ENCODE results near the gene MRPS18B.
A peak's percentile ranks its signal among the peaks of the same experiment; 100 is the strongest.

MRPS18B gene

DNA sequence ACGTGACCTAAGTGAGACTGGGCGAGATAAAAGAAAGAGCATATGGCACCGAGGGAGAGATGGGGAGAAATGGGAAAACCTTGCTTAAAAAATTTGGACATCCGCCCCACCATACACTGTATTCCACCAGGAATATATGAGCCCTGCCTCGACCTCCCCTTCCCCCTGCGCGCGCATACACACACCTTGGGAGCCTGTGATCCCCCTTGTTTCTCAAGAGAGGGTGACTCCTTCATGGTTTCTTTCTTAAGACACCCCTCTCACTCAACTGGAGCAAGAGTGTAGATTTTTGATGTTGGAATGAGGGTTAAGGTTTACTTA is 45.9 kb upstream of the MRPS18B start:
- H3K9me3 Mint-ChIP-seq: no peaks in the 10 kb centered on the region
- TF ChIP-seq, protein P1, sequence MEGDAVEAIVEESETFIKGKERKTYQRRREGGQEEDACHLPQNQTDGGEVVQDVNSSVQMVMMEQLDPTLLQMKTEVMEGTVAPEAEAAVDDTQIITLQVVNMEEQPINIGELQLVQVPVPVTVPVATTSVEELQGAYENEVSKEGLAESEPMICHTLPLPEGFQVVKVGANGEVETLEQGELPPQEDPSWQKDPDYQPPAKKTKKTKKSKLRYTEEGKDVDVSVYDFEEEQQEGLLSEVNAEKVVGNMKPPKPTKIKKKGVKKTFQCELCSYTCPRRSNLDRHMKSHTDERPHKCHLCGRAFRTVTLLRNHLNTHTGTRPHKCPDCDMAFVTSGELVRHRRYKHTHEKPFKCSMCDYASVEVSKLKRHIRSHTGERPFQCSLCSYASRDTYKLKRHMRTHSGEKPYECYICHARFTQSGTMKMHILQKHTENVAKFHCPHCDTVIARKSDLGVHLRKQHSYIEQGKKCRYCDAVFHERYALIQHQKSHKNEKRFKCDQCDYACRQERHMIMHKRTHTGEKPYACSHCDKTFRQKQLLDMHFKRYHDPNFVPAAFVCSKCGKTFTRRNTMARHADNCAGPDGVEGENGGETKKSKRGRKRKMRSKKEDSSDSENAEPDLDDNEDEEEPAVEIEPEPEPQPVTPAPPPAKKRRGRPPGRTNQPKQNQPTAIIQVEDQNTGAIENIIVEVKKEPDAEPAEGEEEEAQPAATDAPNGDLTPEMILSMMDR (IDR thresholded peaks at IDR 0.05; ENCODE audit: unreplicated experiment in 3 of 3): no peak
- peaks cover 42% of the 10 kb centered on the region for H3K4me1 Mint-ChIP-seq
- peak overlapping the region; percentile 93 to 99 (median 97) for H3K4me3 Mint-ChIP-seq
- peaks cover 10% of the 10 kb centered on the region for H3K36me3 Mint-ChIP-seq (ENCODE audit: low read depth)
- peak overlapping the region; percentile 81 to 98 (median 94) for H3K27ac Mint-ChIP-seq
- no peaks in the 10 kb centered on the region for H3K27me3 Mint-ChIP-seq (ENCODE audit: low read depth)

DNA sequence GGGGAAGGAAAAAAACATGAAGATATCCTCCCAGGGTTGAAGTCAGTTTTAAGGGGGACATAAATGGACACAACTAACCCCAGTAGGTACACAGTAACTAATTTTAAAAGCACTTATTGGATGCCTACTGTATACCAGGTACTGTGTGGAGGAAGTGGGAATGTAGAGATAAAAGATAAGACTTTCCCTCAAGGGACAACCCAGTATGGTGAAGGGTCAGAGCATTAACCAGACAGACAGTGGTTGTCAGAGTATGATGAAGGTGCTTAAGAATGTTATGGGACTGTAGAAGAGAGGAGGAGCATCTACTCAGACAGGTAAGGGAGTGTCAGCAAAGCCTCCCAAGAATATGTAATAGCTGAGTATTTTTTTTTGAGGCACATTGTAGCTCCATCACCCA is 45.5 kb upstream of the MRPS18B start:
- Mint-ChIP-seq H3K4me3 (peak overlapping the region; percentile 93 to 99 (median 97)), H3K27ac (peak overlapping the region in 1 of 3 experiments; percentile 98), H3K27me3 (ENCODE audit: low read depth) (no peaks in the 10 kb centered on the region), H3K4me1 (peaks cover 42% of the 10 kb centered on the region), H3K36me3 (ENCODE audit: low read depth) (peaks cover 14% of the 10 kb centered on the region), H3K9me3 (no peaks in the 10 kb centered on the region)
- TF ChIP-seq, protein P1 (IDR thresholded peaks at IDR 0.05; ENCODE audit: unreplicated experiment in 3 of 3): no peak

DNA sequence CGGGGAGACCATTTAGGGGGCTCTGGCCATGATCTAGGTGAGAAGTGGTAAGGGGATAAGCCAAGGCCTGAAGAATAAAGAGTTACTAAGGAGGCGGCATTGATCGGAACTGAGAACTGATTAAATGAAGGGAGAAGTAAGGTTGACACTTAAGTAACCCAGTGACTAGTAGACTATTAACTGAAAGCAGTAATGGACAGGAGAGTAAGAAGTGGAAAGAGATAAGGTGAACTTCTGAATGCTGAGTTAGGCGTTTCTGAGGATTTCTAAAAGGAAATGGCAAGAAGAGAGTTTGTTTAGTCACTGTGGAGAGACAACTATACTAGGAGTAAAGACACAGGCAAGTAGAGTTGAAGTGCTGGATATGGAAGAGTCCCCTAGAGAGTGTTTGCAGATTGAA is 44.5 kb upstream of the MRPS18B start:
- peaks cover 24% of the 10 kb centered on the region for H3K36me3 Mint-ChIP-seq (ENCODE audit: low read depth)
- peak overlapping the region in 2 of 3 experiments; percentile 12 to 13 for H3K27ac Mint-ChIP-seq
- TF ChIP-seq, protein P1 (IDR thresholded peaks at IDR 0.05; ENCODE audit: unreplicated experiment in 3 of 3): no peak
- no peaks in the 10 kb centered on the region for H3K9me3 Mint-ChIP-seq
- H3K4me1 Mint-ChIP-seq: peaks cover 42% of the 10 kb centered on the region
- peak overlapping the region; percentile 7 to 97 (median 52) for H3K4me3 Mint-ChIP-seq
- H3K27me3 Mint-ChIP-seq (ENCODE audit: low read depth): no peaks in the 10 kb centered on the region

DNA sequence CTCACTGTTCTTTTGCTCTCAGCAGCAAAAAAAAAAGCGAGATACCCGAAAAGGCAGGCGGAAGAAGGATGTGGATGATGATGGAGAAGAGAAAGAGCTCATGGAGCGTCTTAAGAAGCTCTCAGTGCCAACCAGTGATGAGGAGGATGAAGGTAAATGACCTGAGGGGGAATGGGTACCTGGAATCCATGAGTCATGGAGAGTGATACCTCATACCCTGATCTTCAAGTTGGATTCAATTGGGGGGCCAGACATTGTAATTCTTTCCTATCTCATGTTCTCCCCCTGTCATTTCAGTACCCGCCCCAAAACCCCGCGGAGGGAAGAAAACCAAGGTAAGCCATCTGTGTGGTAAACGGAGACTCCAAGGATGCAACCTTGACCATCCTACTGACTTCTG is 39.6 kb upstream of the MRPS18B start:
- H3K4me3 Mint-ChIP-seq: no peak overlapping the region
- H3K9me3 Mint-ChIP-seq: no peaks in the 10 kb centered on the region
- peaks cover 67% of the 10 kb centered on the region for H3K36me3 Mint-ChIP-seq (ENCODE audit: low read depth)
- peaks cover 8% of the 10 kb centered on the region for H3K4me1 Mint-ChIP-seq
- H3K27me3 Mint-ChIP-seq (ENCODE audit: low read depth): no peaks in the 10 kb centered on the region
- TF ChIP-seq, protein P1 (IDR thresholded peaks at IDR 0.05; ENCODE audit: unreplicated experiment in 3 of 3): no peak
- H3K27ac Mint-ChIP-seq: no peak overlapping the region

DNA sequence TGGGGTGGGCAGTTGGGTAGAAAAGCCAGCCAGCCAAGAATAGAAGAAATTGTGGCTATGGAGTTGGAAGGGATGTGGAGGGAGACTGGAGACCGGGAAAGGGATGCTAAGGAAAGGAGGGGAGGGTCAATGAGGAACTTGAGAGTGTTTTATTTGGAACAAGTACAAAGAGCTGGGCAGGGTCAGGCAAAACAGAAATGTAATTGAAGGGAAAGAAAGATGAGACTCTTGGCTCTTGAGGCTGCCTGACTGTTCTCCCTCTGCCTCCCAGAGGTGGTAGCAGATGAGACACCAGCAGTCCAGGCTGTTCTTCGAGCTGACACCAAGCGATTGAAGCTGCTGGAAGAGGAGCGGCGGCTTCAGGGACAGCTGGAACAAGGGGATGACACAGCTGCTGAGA is 33.7 kb upstream of the MRPS18B start:
- TF ChIP-seq, protein P1 (IDR thresholded peaks at IDR 0.05; ENCODE audit: unreplicated experiment in 3 of 3): no peak
- H3K4me3 Mint-ChIP-seq: no peak overlapping the region
- no peaks in the 10 kb centered on the region for H3K9me3 Mint-ChIP-seq
- peaks cover 85% of the 10 kb centered on the region for H3K36me3 Mint-ChIP-seq (ENCODE audit: low read depth)
- no peak overlapping the region for H3K27ac Mint-ChIP-seq
- no peaks in the 10 kb centered on the region for H3K4me1 Mint-ChIP-seq
- no peaks in the 10 kb centered on the region for H3K27me3 Mint-ChIP-seq (ENCODE audit: low read depth)

DNA sequence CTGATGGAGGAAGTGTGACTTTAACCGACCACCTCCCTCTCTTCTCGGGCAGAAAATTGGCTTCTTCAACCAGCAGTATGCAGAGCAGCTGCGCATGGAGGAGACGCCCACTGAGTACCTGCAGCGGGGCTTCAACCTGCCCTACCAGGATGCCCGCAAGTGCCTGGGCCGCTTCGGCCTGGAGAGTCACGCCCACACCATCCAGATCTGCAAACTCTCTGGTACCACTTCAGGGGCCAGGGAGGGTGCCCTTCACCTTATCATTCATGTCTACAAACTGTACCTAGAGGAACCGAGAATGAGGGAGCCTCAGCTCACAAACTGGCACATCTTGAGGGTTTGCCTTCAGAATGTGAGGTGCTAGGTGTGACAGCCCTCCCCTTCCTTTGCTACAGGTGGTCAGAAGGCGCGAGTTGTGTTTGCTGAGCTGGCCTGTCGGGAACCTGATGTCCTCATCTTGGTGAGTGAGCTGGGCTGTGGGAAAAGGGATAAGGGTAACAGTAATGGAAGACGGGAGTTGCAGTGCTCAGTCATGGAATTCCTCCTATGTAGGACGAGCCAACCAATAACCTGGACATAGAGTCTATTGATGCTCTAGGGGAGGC is 27.8 kb upstream of the MRPS18B start:
- H3K4me3 Mint-ChIP-seq: no peak overlapping the region

More for the DNA sequence above, 27.8 kb upstream of the MRPS18B start:
- Mint-ChIP-seq H3K4me1 (peaks cover 9% of the 10 kb centered on the region), H3K27ac (peak overlapping the region in 2 of 3 experiments; percentile 79 to 85), H3K36me3 (ENCODE audit: low read depth) (peaks cover 67% of the 10 kb centered on the region), H3K9me3 (no peaks in the 10 kb centered on the region), H3K27me3 (ENCODE audit: low read depth) (no peaks in the 10 kb centered on the region)
- TF ChIP-seq, protein P1 (IDR thresholded peaks at IDR 0.05; ENCODE audit: unreplicated experiment in 3 of 3): no peak

Measured in nephron (organoid).